Activated CD8-positive, alpha-beta memory T cell treated with anti-CD3 and anti-CD28 coated beads for 36 hours (primary cell): ENCODE data around the gene VWA5B1. TPM values are rescaled to one million over a fixed set of nuclear protein-coding genes. Genes with fewer than 3 reads are reported as not detected.

ENCODE experiments used
- CTCF ChIA-PET: fragments of 350-600 bp; sonication (Branson Sonifier 250); formaldehyde crosslinking; loops from one replicate; lab custom pipeline; 2021; ENCODE audit warnings: antibody characterized with exemption; lab: Charles Lee
- POLR2A ChIA-PET: fragments of 350-600 bp; sonication (Branson Sonifier 250); formaldehyde crosslinking; loops from one replicate; lab custom pipeline; 2021; ENCODE audit warnings: antibody characterized with exemption; lab: Charles Lee
- total RNA-seq, 2 experiments: library from RNA; stranded (reverse); gene quantifications; one replicate each; pipeline ENCODE4 v1.2.3, GENCODE V29; 2021

VWA5B1 gene
- total RNA-seq, 2 experiments from 2014 or later: not detected

- CTCF ChIA-PET: no interaction called here
- POLR2A ChIA-PET: no interaction called here
Observed at GRCh38 chr1:20318521-20318920, 27.8 kb downstream of the VWA5B1 start.

GRCh38 chr1:20318971-20319370 is 28.3 kb downstream of the VWA5B1 start:
- POLR2A ChIA-PET: no interaction called here
- CTCF ChIA-PET: no interaction called here

DNA sequence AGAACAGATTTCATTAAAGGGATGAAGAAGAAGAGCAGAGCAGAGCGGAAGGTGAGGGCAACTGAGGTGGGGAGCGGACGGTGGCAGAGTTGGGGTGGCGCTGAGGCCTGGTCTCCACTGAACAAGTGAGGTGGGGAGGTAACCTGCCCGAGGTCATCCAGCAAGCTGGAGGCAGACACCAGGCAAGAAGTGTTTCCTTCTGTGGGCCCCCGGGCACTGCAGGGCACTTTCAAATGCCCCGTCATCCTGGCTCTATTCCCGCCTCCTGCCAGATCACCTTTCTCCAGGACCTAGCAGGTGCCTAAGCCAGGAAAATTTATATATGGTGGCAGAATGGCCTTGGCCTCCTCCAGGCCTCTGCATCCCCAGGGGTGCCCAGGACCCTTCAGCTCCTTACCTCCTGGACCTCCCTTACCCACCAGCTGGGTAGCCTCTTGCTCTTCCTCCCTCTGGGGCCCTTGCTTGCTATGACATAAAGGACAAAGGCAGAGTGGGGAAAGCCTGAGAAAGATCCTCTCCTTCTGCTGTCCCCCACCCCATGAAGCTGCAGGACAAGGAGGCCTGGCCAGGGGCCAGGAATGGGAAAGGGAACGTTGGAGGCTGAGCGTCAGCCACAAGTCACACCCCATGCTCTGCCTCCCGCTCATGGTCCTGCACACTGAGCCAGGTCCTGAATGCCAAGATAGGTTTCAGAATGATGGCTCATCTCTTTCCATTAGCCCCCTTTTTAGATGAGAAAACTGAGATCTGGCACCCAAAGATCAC is 29.0 kb downstream of the VWA5B1 start:
- POLR2A ChIA-PET: no interaction called here

GRCh38 chr1:20320704-20321103 is 30.0 kb downstream of the VWA5B1 start:
- CTCF ChIA-PET: no interaction called here
- POLR2A ChIA-PET: no interaction called here

More for the DNA sequence above, 29.0 kb downstream of the VWA5B1 start:
- CTCF ChIA-PET: no interaction called here

DNA sequence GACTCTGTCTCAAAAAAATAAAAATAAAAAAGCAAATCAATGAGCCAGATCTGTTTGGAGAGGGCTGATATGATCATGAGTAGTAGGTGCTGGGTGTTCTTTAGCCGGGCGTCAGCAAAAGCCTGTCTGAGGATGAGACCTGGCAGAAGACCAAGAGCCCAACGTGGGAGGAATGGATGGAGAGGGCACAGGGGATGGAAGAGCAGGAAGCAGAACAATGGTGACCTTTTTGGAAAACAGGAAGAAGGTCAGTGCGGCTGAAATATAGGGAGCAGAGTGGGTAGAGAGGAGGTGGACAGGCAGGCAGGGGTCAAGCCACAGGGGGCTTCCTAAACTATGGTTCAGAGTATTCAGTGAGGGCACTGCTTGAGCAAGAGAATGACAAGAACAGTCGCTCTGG is 30.9 kb downstream of the VWA5B1 start:
- POLR2A ChIA-PET: no interaction called here
- CTCF ChIA-PET: no interaction called here

GRCh38 chr1:20322081-20322824 is 31.6 kb downstream of the VWA5B1 start:
- POLR2A ChIA-PET: no interaction called here
- CTCF ChIA-PET: no interaction called here

DNA sequence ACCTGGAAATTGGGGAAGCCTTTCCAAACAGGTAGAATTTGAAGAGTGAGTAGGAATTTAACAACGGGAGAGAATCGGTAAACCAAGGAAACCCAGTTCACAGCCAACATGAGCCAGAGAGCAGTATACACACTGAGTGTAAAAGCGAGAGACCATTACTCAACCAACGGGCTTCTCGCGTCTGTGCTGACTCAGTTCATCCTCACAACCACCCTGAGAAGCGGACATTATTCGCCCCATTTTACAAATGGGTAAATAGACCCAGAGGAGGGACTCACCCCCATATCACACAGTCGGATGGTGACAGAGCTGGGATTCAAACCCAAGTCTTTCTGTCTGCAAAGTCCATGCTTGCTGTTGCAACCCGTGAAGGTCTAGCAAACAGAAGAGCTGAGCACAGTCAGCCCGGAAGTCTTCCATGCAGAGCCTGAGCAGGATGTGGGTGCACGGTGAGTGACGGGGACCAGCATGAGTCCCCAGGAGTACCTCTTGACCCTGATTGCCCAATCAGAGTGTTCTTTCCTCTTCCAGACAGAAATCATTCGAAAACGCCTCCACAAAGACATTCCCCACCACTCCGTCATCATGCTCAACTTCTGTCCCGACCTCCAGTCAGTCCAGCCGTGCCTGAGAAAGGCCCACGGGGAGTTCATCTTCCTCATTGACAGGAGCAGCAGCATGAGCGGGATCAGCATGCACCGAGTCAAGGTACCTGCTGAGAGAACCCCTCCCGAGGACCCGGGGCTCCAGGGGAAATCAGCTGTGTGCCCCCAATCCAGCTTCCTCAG is 32.3 kb downstream of the VWA5B1 start:
- CTCF ChIA-PET: no interaction called here
- POLR2A ChIA-PET: no interaction called here

GRCh38 chr1:20323613-20323920 is 32.9 kb downstream of the VWA5B1 start:
- POLR2A ChIA-PET: no interaction called here
- CTCF ChIA-PET: no interaction called here

GRCh38 chr1:20324704-20325406 is 34.2 kb downstream of the VWA5B1 start:
- ChIA-PET CTCF (no interaction called here), POLR2A (no interaction called here)

DNA sequence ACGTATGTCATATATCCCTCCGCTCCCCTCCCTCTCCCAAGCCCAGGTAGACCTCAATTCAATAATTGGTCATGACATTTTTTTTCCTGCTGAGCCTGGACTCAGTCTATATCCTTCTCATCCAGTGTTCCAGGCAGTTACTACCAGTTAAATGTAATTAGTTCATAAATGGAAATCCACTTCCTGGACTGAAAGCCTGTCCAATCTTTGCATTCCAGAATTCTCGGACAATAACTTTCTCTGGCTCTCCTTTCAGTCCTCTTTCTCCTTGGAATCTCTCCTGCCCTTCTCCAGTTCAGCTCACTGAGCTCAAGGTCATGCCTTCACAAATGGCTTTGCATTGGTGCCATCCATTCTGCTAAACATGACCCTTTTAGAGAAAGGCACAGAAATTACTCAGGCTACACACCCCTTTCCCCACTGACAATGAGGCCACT is 34.8 kb downstream of the VWA5B1 start:
- ChIA-PET POLR2A (no interaction called here), CTCF (no interaction called here)

DNA sequence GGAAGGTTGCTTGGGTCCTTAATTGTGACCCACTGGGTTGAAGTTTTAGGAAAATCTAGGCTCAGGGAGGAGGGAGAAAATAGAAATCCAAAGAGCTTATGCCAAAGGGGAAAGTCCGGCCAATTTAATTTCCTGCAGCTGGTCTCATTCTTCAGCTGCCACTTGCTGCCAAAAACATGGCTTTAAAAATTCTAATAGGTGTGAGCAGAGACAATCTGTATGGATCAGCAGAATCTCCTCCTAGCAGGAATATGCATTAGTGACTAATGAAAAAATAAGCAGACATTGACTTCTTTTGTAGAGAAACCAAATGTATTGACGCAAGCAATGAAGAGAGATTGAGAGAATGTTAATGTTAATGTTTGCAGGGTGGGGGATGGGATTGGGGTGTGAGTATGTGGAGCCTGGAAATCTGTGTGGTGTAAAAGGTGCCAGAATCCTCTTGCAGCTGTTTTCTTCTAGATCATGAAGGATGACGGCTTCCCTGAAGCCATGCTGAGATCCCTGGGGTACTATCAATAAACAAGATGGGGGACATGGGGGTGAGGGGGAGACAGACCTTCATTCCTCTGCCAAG is 35.3 kb downstream of the VWA5B1 start:
- ChIA-PET POLR2A (no interaction called here), CTCF (interaction anchor here (0.7 kb wide), 1 partner anchor 29 kb away, joined by 3 read pairs; no protein-coding TSS in a partner anchor)

GRCh38 chr1:20327467-20327866 is 36.8 kb downstream of the VWA5B1 start:
- ChIA-PET POLR2A (no interaction called here), CTCF (no interaction called here)

- ChIA-PET POLR2A (no interaction called here), CTCF (no interaction called here)
Observed at GRCh38 chr1:20328201-20328600, 37.5 kb downstream of the VWA5B1 start.

- CTCF ChIA-PET: interaction anchor here (0.9 kb wide), 1 partner anchor 32 kb away, joined by 3 read pairs; no protein-coding TSS in a partner anchor
- POLR2A ChIA-PET: no interaction called here
Observed at GRCh38 chr1:20329793-20330542, 39.3 kb downstream of the VWA5B1 start.

DNA sequence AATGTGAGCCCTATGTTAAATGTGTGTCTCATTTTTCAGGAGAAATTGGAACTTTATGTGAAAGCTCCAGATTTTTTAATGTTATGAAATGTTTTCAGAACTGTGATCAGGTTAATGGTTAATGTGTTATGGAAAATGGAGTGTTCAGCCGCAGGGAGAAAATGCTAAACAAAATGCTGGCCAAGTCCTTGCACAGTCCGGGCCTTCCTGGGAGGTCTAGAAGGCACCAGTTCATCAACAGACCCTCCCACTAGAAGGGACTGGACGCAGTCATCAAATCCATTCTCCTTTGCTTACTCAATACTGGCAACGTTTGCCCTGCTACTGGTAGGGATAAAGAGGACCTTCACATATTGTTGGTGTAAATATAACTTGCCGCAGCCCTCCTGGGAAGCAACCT is 43.4 kb downstream of the VWA5B1 start:
- CTCF ChIA-PET: no interaction called here
- POLR2A ChIA-PET: no interaction called here

- ChIA-PET CTCF (no interaction called here), POLR2A (no interaction called here)
Observed at GRCh38 chr1:20336105-20336605, 45.5 kb downstream of the VWA5B1 start.

DNA sequence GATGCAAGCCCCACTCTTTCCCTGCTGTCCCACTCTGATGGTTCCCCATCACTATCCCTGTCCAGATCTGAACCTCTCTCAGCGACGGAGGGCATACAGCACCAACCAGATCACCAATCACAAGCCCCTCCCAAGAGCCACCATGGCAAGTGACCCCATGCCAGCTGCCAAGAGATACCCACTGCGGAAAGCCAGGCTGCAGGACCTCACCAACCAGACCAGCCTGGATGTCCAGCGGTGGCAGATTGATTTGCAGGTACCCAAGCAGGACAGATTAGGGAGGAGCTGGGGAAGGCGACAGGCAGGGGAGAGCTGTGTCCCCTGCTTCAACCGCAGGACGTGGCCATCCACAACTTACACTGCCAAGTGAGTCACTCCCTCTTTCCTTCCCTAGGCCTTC is 46.9 kb downstream of the VWA5B1 start:
- CTCF ChIA-PET: interaction anchor here (0.6 to 1.0 kb wide), 2 partner anchors 122 to 125 kb away, joined by 3 to 4 read pairs; no protein-coding TSS in a partner anchor
- POLR2A ChIA-PET: no interaction called here

GRCh38 chr1:20339811-20340457 is 49.3 kb downstream of the VWA5B1 start:
- CTCF ChIA-PET: no interaction called here
- POLR2A ChIA-PET: no interaction called here
